GM20000 (cell line): ENCODE measurements around the gene CCL2.

Experiments
- DNase-seq: peaks from one replicate; pipeline ENCODE4 v3.0.0; 2012; ENCODE audit warnings: low spot score
- CTCF ChIP-seq: IDR thresholded peaks from 2 replicates; pipeline ENCODE4 v1.5.1; 2012; ENCODE audit warnings: mild to moderate bottlenecking, control low read depth; ENCODE audit errors: extremely low read depth, missing control alignments

Gene CCL2

GRCh38 chr17:34302636-34303035, 47.6 kb downstream of the CCL2 start:
- no peak for DNase-seq
- no peak for TF ChIP-seq CTCF

GRCh38 chr17:34303606-34304005, 48.5 kb downstream of the CCL2 start:
- DNase-seq = no peak
- TF ChIP-seq CTCF = no peak

- no peak for TF ChIP-seq CTCF
- DNase-seq = no peak
These were observed 50.0 kb downstream of the CCL2 start for GRCh38 chr17:34305061-34305460.

GRCh38 chr17:34305606-34306005, 50.5 kb downstream of the CCL2 start:
- no peak for DNase-seq
- no peak for TF ChIP-seq CTCF

- no peak for TF ChIP-seq CTCF
- DNase-seq = no peak
These were observed 51.4 kb downstream of the CCL2 start for GRCh38 chr17:34306466-34306865.
